ENCODE data around the gene BRD7. TPM values are rescaled to one million over a fixed set of nuclear protein-coding genes. Genes with fewer than 3 reads are reported as not detected.

Gene BRD7
- total RNA-seq, 1 experiment from 2014 or later: 76.6 TPM

DNA sequence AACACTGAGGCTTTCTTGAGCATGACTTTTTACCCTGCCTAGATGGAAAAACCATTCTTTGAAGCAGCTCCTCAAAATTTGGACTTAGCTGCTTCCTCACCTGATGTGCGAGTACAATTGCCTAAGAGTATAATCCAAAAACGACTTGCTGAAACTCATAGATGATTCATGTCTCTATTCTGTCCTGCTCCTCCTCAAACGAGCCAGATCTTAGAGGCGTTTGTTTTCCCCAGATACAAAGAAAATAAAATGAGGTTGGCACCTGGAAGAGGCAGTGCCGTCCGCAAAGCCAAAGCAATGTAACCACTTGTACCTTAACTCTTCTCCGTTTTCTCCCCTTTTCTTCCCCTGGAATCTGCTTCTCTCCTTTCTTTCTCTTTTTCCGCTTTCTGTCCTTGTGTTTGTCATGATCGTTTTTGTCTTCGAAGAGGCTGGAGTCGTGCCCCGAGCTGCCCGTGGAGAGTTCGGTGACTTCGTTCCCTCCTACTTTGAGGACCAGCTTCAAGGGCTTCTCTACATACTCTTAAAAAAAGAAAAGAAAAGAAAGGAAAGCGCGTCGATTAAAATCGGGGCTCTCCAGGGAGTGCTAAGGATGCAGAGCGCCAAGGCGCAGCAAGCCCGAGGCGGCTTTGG is 895 bp downstream of the BRD7 start:
- Histone ChIP-seq H3K9me2 (ENCODE audit: insufficient read depth) (no peaks in the 10 kb centered on the region), H3K9me3 (ENCODE audit: insufficient read depth, low read depth) (no peaks in the 10 kb centered on the region), H3K27ac (no peak overlapping the region), H4K20me1 (ENCODE audit: insufficient read depth) (peaks cover 13% of the 10 kb centered on the region), H2AFZ (peak overlapping the region; percentile 71), H3F3A (ENCODE audit: insufficient read depth, low read depth) (no peaks in the 10 kb centered on the region), H3K4me2 (peak overlapping the region; percentile 94), H3K36me3 (ENCODE audit: low read depth) (peaks cover 14% of the 10 kb centered on the region; the same call in 1 of the 2 replicates), H3K27me3 (ENCODE audit: insufficient read depth, low read depth) (no peaks in the 10 kb centered on the region), H3K4me1 (replicated peaks; ENCODE audit: insufficient read depth) (peaks cover 18% of the 10 kb centered on the region), H3K79me2 (ENCODE audit: low read depth) (peaks cover 54% of the 10 kb centered on the region), H3K4me3 (peak overlapping the region; percentile 71)
- no peak for TF ChIP-seq EZH2 (IDR thresholded peaks at IDR 0.05; ENCODE audit: low read depth)
- TF ChIP-seq, protein P1, sequence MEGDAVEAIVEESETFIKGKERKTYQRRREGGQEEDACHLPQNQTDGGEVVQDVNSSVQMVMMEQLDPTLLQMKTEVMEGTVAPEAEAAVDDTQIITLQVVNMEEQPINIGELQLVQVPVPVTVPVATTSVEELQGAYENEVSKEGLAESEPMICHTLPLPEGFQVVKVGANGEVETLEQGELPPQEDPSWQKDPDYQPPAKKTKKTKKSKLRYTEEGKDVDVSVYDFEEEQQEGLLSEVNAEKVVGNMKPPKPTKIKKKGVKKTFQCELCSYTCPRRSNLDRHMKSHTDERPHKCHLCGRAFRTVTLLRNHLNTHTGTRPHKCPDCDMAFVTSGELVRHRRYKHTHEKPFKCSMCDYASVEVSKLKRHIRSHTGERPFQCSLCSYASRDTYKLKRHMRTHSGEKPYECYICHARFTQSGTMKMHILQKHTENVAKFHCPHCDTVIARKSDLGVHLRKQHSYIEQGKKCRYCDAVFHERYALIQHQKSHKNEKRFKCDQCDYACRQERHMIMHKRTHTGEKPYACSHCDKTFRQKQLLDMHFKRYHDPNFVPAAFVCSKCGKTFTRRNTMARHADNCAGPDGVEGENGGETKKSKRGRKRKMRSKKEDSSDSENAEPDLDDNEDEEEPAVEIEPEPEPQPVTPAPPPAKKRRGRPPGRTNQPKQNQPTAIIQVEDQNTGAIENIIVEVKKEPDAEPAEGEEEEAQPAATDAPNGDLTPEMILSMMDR (conservative IDR thresholded peaks at IDR 0.05): no peak; the same call in 1 of the 2 replicates
- no peak for DNase-seq
- TSS peak; percentile 31 for BruUV-seq (replicated peaks)
- CTCF ChIA-PET: interaction anchor here (0.6 to 0.8 kb wide), 3 partner anchors 13 to 343 kb away, joined by 3 to 6 read pairs (median 5); partner anchors contain the start of gene CNEP1R1
- POLR2A ChIA-PET (ENCODE audit: unreplicated experiment): interaction anchor here (1.1 kb wide), 1 partner anchor 439 kb away, joined by 3 read pairs; no protein-coding TSS in a partner anchor
- intact Hi-C loops (cut with micrococcal nuclease; ENCODE audit: unreplicated experiment): no loop called here

DNA sequence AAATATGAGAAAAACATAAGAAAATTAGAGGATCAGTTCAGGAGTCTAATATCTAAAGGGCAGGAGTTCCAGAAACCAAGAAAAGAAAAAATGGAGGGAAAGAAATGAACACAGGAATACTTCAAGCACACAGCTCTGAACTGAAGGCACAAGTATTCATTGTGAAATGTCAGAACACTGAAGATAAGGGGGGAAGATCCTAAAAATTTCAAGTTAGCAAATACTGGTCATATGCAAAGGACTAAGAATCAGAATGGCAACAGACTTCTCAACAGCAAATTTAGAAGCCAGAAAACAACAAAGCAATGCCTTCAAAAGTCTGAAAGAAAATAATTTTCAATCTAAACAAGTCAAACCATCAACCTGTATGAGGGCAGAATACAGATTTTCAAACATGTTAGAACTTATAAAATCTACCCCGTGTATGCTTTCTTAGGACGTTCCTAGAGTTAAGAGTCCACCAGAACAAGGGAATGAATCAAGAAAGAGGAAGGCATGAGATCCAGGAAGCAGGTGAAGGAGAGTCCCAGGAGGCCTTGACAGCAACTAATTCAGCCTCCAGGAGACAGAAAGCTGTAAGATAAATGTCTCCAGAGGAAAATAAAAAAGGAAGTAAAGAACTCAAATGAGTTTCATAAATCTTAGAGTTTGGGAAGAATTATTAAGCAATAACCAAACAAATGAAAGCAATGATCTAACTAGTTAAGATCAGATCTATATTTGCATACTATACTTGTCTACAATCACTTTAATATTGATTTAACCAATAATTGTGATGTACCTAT is 2.8 kb downstream of the BRD7 start:
- H3K79me2 ChIP-seq (ENCODE audit: low read depth): peaks cover 67% of the 10 kb centered on the region
- H3F3A ChIP-seq (ENCODE audit: insufficient read depth, low read depth): no peaks in the 10 kb centered on the region
- ChIA-PET CTCF (no interaction called here), POLR2A (ENCODE audit: unreplicated experiment) (no interaction called here)
- TF ChIP-seq EZH2 (IDR thresholded peaks at IDR 0.05; ENCODE audit: low read depth): no peak
- TF ChIP-seq, protein P1 (conservative IDR thresholded peaks at IDR 0.05): no peak
- H3K27me3 ChIP-seq (ENCODE audit: insufficient read depth, low read depth): no peaks in the 10 kb centered on the region
- no peaks in the 10 kb centered on the region for H3K9me2 ChIP-seq (ENCODE audit: insufficient read depth)
- H3K4me3 ChIP-seq: no peak overlapping the region
- H3K4me1 ChIP-seq (replicated peaks; ENCODE audit: insufficient read depth): peaks cover 14% of the 10 kb centered on the region
- intact Hi-C loops (cut with micrococcal nuclease; ENCODE audit: unreplicated experiment): no loop called here
- peaks cover 28% of the 10 kb centered on the region for H4K20me1 ChIP-seq (ENCODE audit: insufficient read depth)
- H3K4me2 ChIP-seq: peak overlapping the region; percentile 94; the same call in 1 of the 2 replicates
- no peak for DNase-seq
- BruUV-seq (replicated peaks): TSS peak; percentile 2
- H3K27ac ChIP-seq: no peak overlapping the region
- no peaks in the 10 kb centered on the region for H3K9me3 ChIP-seq (ENCODE audit: insufficient read depth, low read depth)
- no peak overlapping the region for H2AFZ ChIP-seq
- peaks cover 27% of the 10 kb centered on the region for H3K36me3 ChIP-seq (ENCODE audit: low read depth)

DNA sequence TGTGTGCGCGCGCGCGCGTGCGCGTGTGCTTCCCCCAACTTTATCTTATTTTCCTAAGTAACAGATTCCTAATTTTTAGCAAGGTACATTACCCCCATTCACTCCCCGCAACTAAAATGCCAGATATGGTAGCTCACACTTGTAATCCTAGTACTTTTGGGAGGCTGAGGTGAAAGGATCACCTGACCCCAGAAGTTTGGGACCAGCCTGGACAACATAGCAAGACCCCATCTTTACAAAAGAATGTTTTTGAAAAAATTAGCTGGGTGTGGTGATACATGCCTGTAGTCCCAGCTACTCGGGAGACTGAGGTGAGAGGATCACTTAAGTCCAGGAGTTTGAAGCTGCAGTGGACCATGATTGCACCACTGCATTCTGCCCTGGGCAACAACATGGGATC is 5.1 kb downstream of the BRD7 start:
- H3K36me3 ChIP-seq (ENCODE audit: low read depth): peaks cover 45% of the 10 kb centered on the region
- peaks cover 85% of the 10 kb centered on the region for H3K79me2 ChIP-seq (ENCODE audit: low read depth)
- H3K27me3 ChIP-seq (ENCODE audit: insufficient read depth, low read depth): no peaks in the 10 kb centered on the region
- DNase-seq: no peak
- H4K20me1 ChIP-seq (ENCODE audit: insufficient read depth): peaks cover 39% of the 10 kb centered on the region
- no peaks in the 10 kb centered on the region for H3F3A ChIP-seq (ENCODE audit: insufficient read depth, low read depth)
- CTCF ChIA-PET: no interaction called here
- TF ChIP-seq, protein P1 (conservative IDR thresholded peaks at IDR 0.05): no peak
- no peak for TF ChIP-seq EZH2 (IDR thresholded peaks at IDR 0.05; ENCODE audit: low read depth)
- no peaks in the 10 kb centered on the region for H3K9me2 ChIP-seq (ENCODE audit: insufficient read depth)
- no peak overlapping the region for H3K27ac ChIP-seq
- POLR2A ChIA-PET (ENCODE audit: unreplicated experiment): no interaction called here
- H3K4me2 ChIP-seq: no peak overlapping the region
- peaks cover 14% of the 10 kb centered on the region for H3K4me1 ChIP-seq (replicated peaks; ENCODE audit: insufficient read depth)
- intact Hi-C loops (cut with micrococcal nuclease; ENCODE audit: unreplicated experiment): no loop called here
- no peak overlapping the region for H2AFZ ChIP-seq
- no peaks in the 10 kb centered on the region for H3K9me3 ChIP-seq (ENCODE audit: insufficient read depth, low read depth)
- H3K4me3 ChIP-seq: no peak overlapping the region
- no TSS peak for BruUV-seq (replicated peaks)

Measured in PC-9 (cell line).